Measurements from ENCODE around the gene OR2Y1. TPM values are rescaled to one million over a fixed set of nuclear protein-coding genes. Genes with fewer than 3 reads are reported as not detected.

OR2Y1 gene
- total RNA-seq, 2 experiments from 2014 or later = not detected

GRCh38 chr5:180785121-180785781 is 45.4 kb upstream of the OR2Y1 start:
- Histone ChIP-seq H3K4me1 (ENCODE audit: insufficient read depth, low read length, poor library complexity, severe bottlenecking) (no peaks in the 10 kb centered on the region), H3K36me3 (ENCODE audit: insufficient read depth, low read length) (peaks cover 26% of the 10 kb centered on the region), H3K79me2 (ENCODE audit: insufficient read depth, low read depth, low read length) (no peaks in the 10 kb centered on the region), H2AFZ (ENCODE audit: low read length) (no peak overlapping the region), H3K9me2 (ENCODE audit: insufficient read depth, low read length) (no peaks in the 10 kb centered on the region), H3K4me2 (ENCODE audit: low read length) (no peak overlapping the region), H4K20me1 (ENCODE audit: insufficient read depth, low read length) (no peaks in the 10 kb centered on the region), H3K4me3 (ENCODE audit: low read depth, low read length, poor library complexity, severe bottlenecking) (no peak overlapping the region), H3K9me3 (ENCODE audit: low read length) (no peaks in the 10 kb centered on the region), H3K27ac (ENCODE audit: low read depth, low read length, poor library complexity, severe bottlenecking) (no peak overlapping the region)
- no TSS peak for BruUV-seq (replicated peaks)
- TF ChIP-seq EZH2phosphoT487 (IDR thresholded peaks at IDR 0.05; ENCODE audit: borderline replicate concordance, low read depth, low read length) = no peak
- TF ChIP-seq, protein P1, sequence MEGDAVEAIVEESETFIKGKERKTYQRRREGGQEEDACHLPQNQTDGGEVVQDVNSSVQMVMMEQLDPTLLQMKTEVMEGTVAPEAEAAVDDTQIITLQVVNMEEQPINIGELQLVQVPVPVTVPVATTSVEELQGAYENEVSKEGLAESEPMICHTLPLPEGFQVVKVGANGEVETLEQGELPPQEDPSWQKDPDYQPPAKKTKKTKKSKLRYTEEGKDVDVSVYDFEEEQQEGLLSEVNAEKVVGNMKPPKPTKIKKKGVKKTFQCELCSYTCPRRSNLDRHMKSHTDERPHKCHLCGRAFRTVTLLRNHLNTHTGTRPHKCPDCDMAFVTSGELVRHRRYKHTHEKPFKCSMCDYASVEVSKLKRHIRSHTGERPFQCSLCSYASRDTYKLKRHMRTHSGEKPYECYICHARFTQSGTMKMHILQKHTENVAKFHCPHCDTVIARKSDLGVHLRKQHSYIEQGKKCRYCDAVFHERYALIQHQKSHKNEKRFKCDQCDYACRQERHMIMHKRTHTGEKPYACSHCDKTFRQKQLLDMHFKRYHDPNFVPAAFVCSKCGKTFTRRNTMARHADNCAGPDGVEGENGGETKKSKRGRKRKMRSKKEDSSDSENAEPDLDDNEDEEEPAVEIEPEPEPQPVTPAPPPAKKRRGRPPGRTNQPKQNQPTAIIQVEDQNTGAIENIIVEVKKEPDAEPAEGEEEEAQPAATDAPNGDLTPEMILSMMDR (conservative IDR thresholded peaks at IDR 0.05; ENCODE audit: low read length) = no peak
- ChIA-PET POLR2A (interaction anchor here (0.8 to 1.1 kb wide), 3 partner anchors 79 to 84 kb away, joined by 3 read pairs; no protein-coding TSS in a partner anchor), CTCF (ENCODE audit: unreplicated experiment) (interaction anchor here (1.0 kb wide), 1 partner anchor 45 kb away, joined by 3 read pairs; no protein-coding TSS in a partner anchor)
- no peak for DNase-seq (ENCODE audit: low spot score)
- intact Hi-C loops (cut with micrococcal nuclease; ENCODE audit: unreplicated experiment) = loop anchor here (2.0 kb wide), 1 partner anchor 76 kb away; the partner anchor contains the start of gene ZFP62

- POLR2A ChIA-PET = interaction anchor here (1.1 kb wide), 2 partner anchors 79 to 84 kb away, joined by 3 read pairs; no protein-coding TSS in a partner anchor
Observed at GRCh38 chr5:180784497-180785097, 44.7 kb upstream of the OR2Y1 start.

More at GRCh38 chr5:180784497-180785097, 44.7 kb upstream of the OR2Y1 start:
- Histone ChIP-seq H2AFZ (ENCODE audit: low read length) (no peak overlapping the region), H4K20me1 (ENCODE audit: insufficient read depth, low read length) (no peaks in the 10 kb centered on the region), H3K36me3 (ENCODE audit: insufficient read depth, low read length) (peaks cover 20% of the 10 kb centered on the region), H3K27ac (ENCODE audit: low read depth, low read length, poor library complexity, severe bottlenecking) (no peak overlapping the region), H3K9me2 (ENCODE audit: insufficient read depth, low read length) (no peaks in the 10 kb centered on the region), H3K9me3 (ENCODE audit: low read length) (no peaks in the 10 kb centered on the region), H3K4me1 (ENCODE audit: insufficient read depth, low read length, poor library complexity, severe bottlenecking) (no peaks in the 10 kb centered on the region), H3K4me3 (ENCODE audit: low read depth, low read length, poor library complexity, severe bottlenecking) (no peak overlapping the region), H3K4me2 (ENCODE audit: low read length) (no peak overlapping the region), H3K79me2 (ENCODE audit: insufficient read depth, low read depth, low read length) (no peaks in the 10 kb centered on the region)
- intact Hi-C loops (cut with micrococcal nuclease; ENCODE audit: unreplicated experiment) = loop anchor here (1.0 to 5.0 kb wide), 4 partner anchors 76 to 373 kb away; partner anchors contain the start of genes BTNL9 and ZFP62
- BruUV-seq (replicated peaks) = no TSS peak
- TF ChIP-seq EZH2phosphoT487 (IDR thresholded peaks at IDR 0.05; ENCODE audit: borderline replicate concordance, low read depth, low read length) = no peak
- TF ChIP-seq, protein P1 (conservative IDR thresholded peaks at IDR 0.05; ENCODE audit: low read length) = peak; percentile 87
- CTCF ChIA-PET (ENCODE audit: unreplicated experiment) = interaction anchor here (1.0 kb wide), 1 partner anchor 46 kb away, joined by 3 read pairs; no protein-coding TSS in a partner anchor
- peak; percentile 81 for DNase-seq (ENCODE audit: low spot score)

Data from OCI-LY7 (cell line).